ENCODE results near the gene CDK6. TPM values are rescaled to one million over a fixed set of nuclear protein-coding genes. Genes with fewer than 3 reads are reported as not detected.
A peak's percentile ranks its signal among the peaks of the same experiment; 100 is the strongest.

CDK6 gene
- total RNA-seq, 4 donors from 2014 or later: 58.1 to 79.1 (median 68.3) TPM

DNA sequence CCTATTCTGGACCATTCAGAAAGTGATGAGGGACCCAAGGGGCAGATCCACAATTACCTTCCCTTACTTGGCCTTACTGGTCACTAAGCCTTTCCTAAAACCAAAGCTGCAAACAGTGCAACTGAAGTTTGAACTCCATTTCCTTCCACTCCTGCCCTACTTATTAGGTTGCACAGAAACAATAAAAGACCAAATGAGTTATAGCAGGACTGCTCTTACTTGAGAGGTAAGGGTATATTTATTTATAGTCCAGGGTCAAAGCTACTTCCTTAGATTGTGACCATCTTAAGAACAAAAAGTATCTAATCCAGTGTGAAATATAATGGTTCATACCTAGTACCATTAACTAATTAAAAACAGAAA is 27.0 kb downstream of the CDK6 start:
- Histone ChIP-seq H3K36me3 (no peaks in the 10 kb centered on the region), H3K27ac (peak overlapping the region; percentile 31), H3K27me3 (no peaks in the 10 kb centered on the region), H3K4me3 (no peak overlapping the region), H3K9me3 (no peaks in the 10 kb centered on the region), H3K4me1 (peaks cover 29% of the 10 kb centered on the region)
- TF ChIP-seq POLR2A (IDR thresholded peaks at IDR 0.05): no peak
- TF ChIP-seq EP300 (IDR thresholded peaks at IDR 0.05): no peak
- TF ChIP-seq, protein P1, sequence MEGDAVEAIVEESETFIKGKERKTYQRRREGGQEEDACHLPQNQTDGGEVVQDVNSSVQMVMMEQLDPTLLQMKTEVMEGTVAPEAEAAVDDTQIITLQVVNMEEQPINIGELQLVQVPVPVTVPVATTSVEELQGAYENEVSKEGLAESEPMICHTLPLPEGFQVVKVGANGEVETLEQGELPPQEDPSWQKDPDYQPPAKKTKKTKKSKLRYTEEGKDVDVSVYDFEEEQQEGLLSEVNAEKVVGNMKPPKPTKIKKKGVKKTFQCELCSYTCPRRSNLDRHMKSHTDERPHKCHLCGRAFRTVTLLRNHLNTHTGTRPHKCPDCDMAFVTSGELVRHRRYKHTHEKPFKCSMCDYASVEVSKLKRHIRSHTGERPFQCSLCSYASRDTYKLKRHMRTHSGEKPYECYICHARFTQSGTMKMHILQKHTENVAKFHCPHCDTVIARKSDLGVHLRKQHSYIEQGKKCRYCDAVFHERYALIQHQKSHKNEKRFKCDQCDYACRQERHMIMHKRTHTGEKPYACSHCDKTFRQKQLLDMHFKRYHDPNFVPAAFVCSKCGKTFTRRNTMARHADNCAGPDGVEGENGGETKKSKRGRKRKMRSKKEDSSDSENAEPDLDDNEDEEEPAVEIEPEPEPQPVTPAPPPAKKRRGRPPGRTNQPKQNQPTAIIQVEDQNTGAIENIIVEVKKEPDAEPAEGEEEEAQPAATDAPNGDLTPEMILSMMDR (IDR thresholded peaks at IDR 0.05): no peak
- TF ChIP-seq POLR2AphosphoS5 (IDR thresholded peaks at IDR 0.05): no peak
- no peak for DNase-seq (ENCODE audit: low spot score in 2 of 2)

DNA sequence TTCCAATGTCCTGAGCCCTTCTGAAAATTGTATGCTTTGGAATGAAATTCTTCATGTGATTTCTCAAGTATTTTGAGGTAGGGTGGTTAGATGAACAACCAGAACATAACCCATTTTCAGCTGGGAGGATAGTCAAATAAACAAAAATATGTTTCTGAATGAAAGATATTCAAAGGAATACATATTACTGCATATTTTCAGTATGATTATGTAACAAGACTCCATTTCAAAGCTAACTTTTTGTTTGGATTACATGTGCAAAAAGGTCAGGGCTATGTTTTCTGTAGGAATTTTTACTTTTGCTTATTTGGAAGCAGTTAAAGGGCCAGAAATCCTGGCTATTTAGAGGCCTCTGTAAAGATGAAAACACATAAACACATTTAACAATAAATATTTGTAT is 27.7 kb downstream of the CDK6 start:
- Histone ChIP-seq H3K4me3 (no peak overlapping the region), H3K27ac (no peak overlapping the region)
- DNase-seq (ENCODE audit: low spot score in 2 of 2): no peak

DNA sequence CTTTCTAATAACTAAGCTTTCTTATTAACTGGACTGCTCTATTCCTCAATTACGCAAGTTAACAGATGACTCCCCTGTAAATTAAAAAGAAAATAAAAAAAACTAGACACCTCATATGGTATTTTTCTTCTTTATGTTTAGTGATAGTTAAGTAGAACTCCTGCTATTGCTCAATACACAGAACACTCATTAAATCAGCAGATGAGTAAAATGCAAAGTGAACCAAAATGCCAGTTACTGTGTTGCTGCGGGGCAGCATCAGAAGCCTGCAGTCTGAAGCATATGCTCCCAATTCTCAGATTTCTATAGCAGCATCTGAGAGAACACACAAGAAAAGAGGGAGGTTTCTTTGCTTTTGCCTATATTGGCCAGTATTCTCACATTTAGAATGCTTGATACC is 28.4 kb downstream of the CDK6 start:
- H3K27ac ChIP-seq: no peak overlapping the region
- WGBS: 71% methylated on average over 2 of the region's 2 CpGs
- no peak for TF ChIP-seq POLR2AphosphoS5 (IDR thresholded peaks at IDR 0.05)
- TF ChIP-seq EP300 (IDR thresholded peaks at IDR 0.05): no peak
- TF ChIP-seq, protein P1 (IDR thresholded peaks at IDR 0.05): no peak
- TF ChIP-seq POLR2A (IDR thresholded peaks at IDR 0.05): no peak
- no peaks in the 10 kb centered on the region for H3K9me3 ChIP-seq
- peaks cover 23% of the 10 kb centered on the region for H3K4me1 ChIP-seq
- no peak for DNase-seq (ENCODE audit: low spot score in 2 of 2)
- H3K36me3 ChIP-seq: no peaks in the 10 kb centered on the region
- H3K27me3 ChIP-seq: no peaks in the 10 kb centered on the region
- H3K4me3 ChIP-seq: no peak overlapping the region

More for the DNA sequence above, 27.7 kb downstream of the CDK6 start:
- no peaks in the 10 kb centered on the region for H3K36me3 ChIP-seq
- TF ChIP-seq, protein P1 (IDR thresholded peaks at IDR 0.05): no peak
- TF ChIP-seq EP300 (IDR thresholded peaks at IDR 0.05) (no peak), POLR2A (IDR thresholded peaks at IDR 0.05) (no peak), POLR2AphosphoS5 (IDR thresholded peaks at IDR 0.05) (no peak)
- peaks cover 26% of the 10 kb centered on the region for H3K4me1 ChIP-seq
- H3K27me3 ChIP-seq: no peaks in the 10 kb centered on the region
- no peaks in the 10 kb centered on the region for H3K9me3 ChIP-seq

DNA sequence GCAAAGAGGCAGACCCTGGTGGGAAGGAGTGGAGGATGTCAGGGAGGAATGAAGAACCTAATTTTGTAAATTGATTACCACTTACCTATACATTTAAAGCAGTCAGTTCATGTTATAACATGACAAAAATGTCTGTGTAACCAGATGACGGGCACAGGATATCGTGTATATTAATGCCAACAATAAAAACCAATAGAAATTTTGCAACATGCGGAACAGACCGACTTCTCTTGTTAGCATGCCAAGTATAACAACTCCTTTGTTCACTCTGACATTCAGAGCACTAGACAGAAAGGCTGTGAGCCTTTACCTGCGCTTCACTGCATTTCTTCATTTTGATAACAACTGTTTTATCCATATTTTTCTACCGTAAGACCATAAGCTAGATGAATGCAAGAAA is 29.9 kb downstream of the CDK6 start:
- DNase-seq (ENCODE audit: low spot score in 2 of 2): no peak
- no peak overlapping the region for H3K4me3 ChIP-seq
- H3K4me1 ChIP-seq: peaks cover 23% of the 10 kb centered on the region
- TF ChIP-seq, protein P1 (IDR thresholded peaks at IDR 0.05): no peak
- TF ChIP-seq POLR2AphosphoS5 (IDR thresholded peaks at IDR 0.05): no peak
- TF ChIP-seq EP300 (IDR thresholded peaks at IDR 0.05): no peak
- TF ChIP-seq POLR2A (IDR thresholded peaks at IDR 0.05): no peak
- no peak overlapping the region for H3K27ac ChIP-seq
- no peaks in the 10 kb centered on the region for H3K27me3 ChIP-seq
- H3K9me3 ChIP-seq: no peaks in the 10 kb centered on the region
- no peaks in the 10 kb centered on the region for H3K36me3 ChIP-seq
- WGBS: 63% methylated on average over 6 of the region's 6 CpGs

DNA sequence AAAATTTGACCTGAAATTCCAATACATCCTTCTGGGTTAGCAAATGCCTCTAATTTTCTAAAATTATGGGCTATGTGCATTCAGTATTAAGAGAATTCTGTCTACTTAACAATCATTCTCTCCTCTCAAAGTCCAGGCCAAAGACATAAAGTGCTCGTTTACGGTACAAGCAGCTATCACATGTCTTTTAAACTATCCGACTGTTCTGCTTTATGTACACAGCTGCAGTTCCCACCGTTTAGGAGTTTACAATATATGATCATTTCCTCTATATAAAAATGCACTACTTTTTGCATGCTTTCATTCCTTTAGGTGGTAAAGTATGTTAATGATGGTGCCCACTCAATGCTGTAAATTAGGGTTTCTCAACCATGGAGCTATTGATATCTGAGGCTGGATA is 34.0 kb downstream of the CDK6 start:
- Histone ChIP-seq H3K27me3 (no peaks in the 10 kb centered on the region), H3K36me3 (no peaks in the 10 kb centered on the region), H3K9me3 (no peaks in the 10 kb centered on the region), H3K27ac (no peak overlapping the region), H3K4me3 (no peak overlapping the region), H3K4me1 (peaks cover 17% of the 10 kb centered on the region)
- WGBS: 87% methylated on average over 4 of the region's 4 CpGs
- TF ChIP-seq POLR2A (IDR thresholded peaks at IDR 0.05) (no peak), EP300 (IDR thresholded peaks at IDR 0.05) (no peak), POLR2AphosphoS5 (IDR thresholded peaks at IDR 0.05) (no peak)
- TF ChIP-seq, protein P1 (IDR thresholded peaks at IDR 0.05): no peak
- no peak for DNase-seq (ENCODE audit: low spot score in 2 of 2)
